K562 (cell line): ENCODE measurements around the gene PTPN7. TPM values are rescaled to one million over a fixed set of nuclear protein-coding genes. Genes with fewer than 3 reads are reported as not detected.

ENCODE experiments used
- BRD4 ChIP-seq: fragments of 200-600 bp; sonication (generic); IDR thresholded peaks from 2 replicates; pipeline ENCODE4 v1.6.1; 2017; ENCODE audit warnings: inconsistent platforms
- CBX1 ChIP-seq: sonication (generic); IDR thresholded peaks from 2 replicates; pipeline ENCODE4 v1.6.1; 2016; ENCODE audit warnings: antibody characterized with exemption, low read depth, mild to moderate bottlenecking
- DNMT1 ChIP-seq: fragments of 450-650 bp; IDR thresholded peaks from 2 replicates; pipeline ENCODE4 v1.6.1; 2016; ENCODE audit warnings: antibody characterized with exemption, mild to moderate bottlenecking
- ESRRB ChIP-seq: fragments of 250-450 bp; sonication (Bioruptor Pico); IDR thresholded peaks from 2 replicates; pipeline ENCODE4 v1.5.0; 2020; ENCODE audit warnings: mild to moderate bottlenecking, moderate library complexity, borderline replicate concordance
- IRF2 ChIP-seq: sonication (generic); formaldehyde crosslinking; IDR thresholded peaks from 2 replicates; pipeline ENCODE4 v1.8.1; 2022; ENCODE audit warnings: mild to moderate bottlenecking, missing genetic modification reagents
- KDM2B ChIP-seq: fragments of 250-450 bp; sonication (Bioruptor Pico); IDR thresholded peaks from 2 replicates; pipeline ENCODE4 v1.8.0; 2021; ENCODE audit warnings: mild to moderate bottlenecking, moderate library complexity
- MECOM ChIP-seq: fragments of 250-450 bp; sonication (Bioruptor Pico); IDR thresholded peaks from 2 replicates; pipeline ENCODE4 v1.8.0; 2022; ENCODE audit warnings: inconsistent platforms
- RBM17 ChIP-seq: fragments of 200-400 bp; formaldehyde crosslinking; IDR thresholded peaks from 2 replicates; pipeline ENCODE4 v1.6.1; 2017; ENCODE audit warnings: low read depth, mild to moderate bottlenecking, low read length, borderline replicate concordance
- SP1 ChIP-seq: sonication (generic); formaldehyde crosslinking; IDR thresholded peaks from 2 replicates; pipeline ENCODE4 v1.8.1; 2022; ENCODE audit warnings: mild to moderate bottlenecking, missing genetic modification reagents
- TFAM ChIP-seq: fragments of 250-450 bp; sonication (Bioruptor Pico); conservative IDR thresholded peaks from 2 replicates; pipeline ENCODE4 v1.5.0; 2021; ENCODE audit warnings: mild to moderate bottlenecking, moderate library complexity
- TSC22D4 ChIP-seq: fragments of 450-650 bp; IDR thresholded peaks from 2 replicates; pipeline ENCODE4 v1.6.1; 2016; ENCODE audit warnings: missing genetic modification characterization, missing biosample characterization, control low read depth
- XRCC5 ChIP-seq: fragments of 200-400 bp; formaldehyde crosslinking; IDR thresholded peaks from 2 replicates; pipeline ENCODE4 v1.6.1; 2017; ENCODE audit warnings: low read depth, mild to moderate bottlenecking, low read length
- ZFX ChIP-seq: sonication (generic); formaldehyde crosslinking; IDR thresholded peaks from 2 replicates; pipeline ENCODE4 v1.8.0; 2022; ENCODE audit warnings: mild to moderate bottlenecking, missing genetic modification reagents, moderate library complexity
- ZNF384 ChIP-seq: IDR thresholded peaks from 2 replicates; pipeline ENCODE4 v1.6.1; 2012; ENCODE audit warnings: low read depth, low read length, improper control_type of control experiment
- polyA plus RNA-seq, 8 experiments: library from polyadenylated mRNA; depleted of rRNA in 4 of 8; stranded (reverse) in 5 of 8; unstranded in 3 of 8; fragments of >200 nt; fragmentation: Nextera tagmentation in 2 of 8; fragmentation: Illumina TruSeq in 1 of 8; extraction: Ambion mirVana in 2 of 8; extraction: Trizol in 1 of 8; gene quantifications; 2 replicates each; pipeline versions ENCODE4 v1.2.1 to v1.2.3, GENCODE V29; 2011 to 2014; ENCODE audit warnings: inconsistent platforms in 1 of 8, missing spikeins in 1 of 8
- total RNA-seq, 7 experiments: library from RNA; depleted of rRNA in 6 of 7; stranded (reverse); fragments of >200 nt in 6 of 7; fragmentation: Illumina TruSeq in 2 of 7; extraction: Trizol in 2 of 7; gene quantifications; 2 replicates each; pipeline versions ENCODE4 v1.2.1 to v1.2.3, GENCODE V29; 2011 to 2021; ENCODE audit warnings: low replicate concordance in 1 of 7
- TF ChIP-seq, protein P1 (sequence below): IDR thresholded peaks from 3 replicates; pipeline ENCODE4 v1.6.1; 2011; ENCODE audit warnings: borderline replicate concordance, mild to moderate bottlenecking; ENCODE audit not compliant: insufficient read length, insufficient read depth
- TF ChIP-seq, protein P2 (sequence below): fragments of 250-450 bp; sonication (Bioruptor Pico); IDR thresholded peaks from 2 replicates; pipeline ENCODE4 v1.8.0; 2022; ENCODE audit warnings: moderate library complexity, mild to moderate bottlenecking, inconsistent platforms
- TF ChIP-seq, protein P3 (sequence below): fragments of 450-650 bp; IDR thresholded peaks from 2 replicates; pipeline ENCODE4 v1.6.1; 2016; ENCODE audit warnings: antibody characterized with exemption
- TF ChIP-seq, protein P4 (sequence below): sonication (generic); formaldehyde crosslinking; IDR thresholded peaks from 2 replicates; pipeline ENCODE4 v1.8.0; 2022; ENCODE audit warnings: mild to moderate bottlenecking, missing genetic modification reagents
- TF ChIP-seq, protein P5 (sequence below): fragments of 450-650 bp; IDR thresholded peaks from one replicate; pipeline ENCODE4 v1.6.1; 2018; ENCODE audit warnings: mild to moderate bottlenecking, moderate library complexity; ENCODE audit not compliant: partially characterized antibody
- TF ChIP-seq, protein P6 (sequence below): fragments of 200-800 bp; sonication (Bioruptor generic); IDR thresholded peaks from 2 replicates; pipeline ENCODE4 v1.6.1; 2017; ENCODE audit warnings: missing genetic modification characterization, missing compliant biosample characterization

PTPN7 gene
- total and polyA plus RNA-seq, 9 of the 15 experiments (the other 6 are each of a cell fraction or from before 2014, with no cell fraction given), result 18.7 to 144 (median 120) TPM

DNA sequence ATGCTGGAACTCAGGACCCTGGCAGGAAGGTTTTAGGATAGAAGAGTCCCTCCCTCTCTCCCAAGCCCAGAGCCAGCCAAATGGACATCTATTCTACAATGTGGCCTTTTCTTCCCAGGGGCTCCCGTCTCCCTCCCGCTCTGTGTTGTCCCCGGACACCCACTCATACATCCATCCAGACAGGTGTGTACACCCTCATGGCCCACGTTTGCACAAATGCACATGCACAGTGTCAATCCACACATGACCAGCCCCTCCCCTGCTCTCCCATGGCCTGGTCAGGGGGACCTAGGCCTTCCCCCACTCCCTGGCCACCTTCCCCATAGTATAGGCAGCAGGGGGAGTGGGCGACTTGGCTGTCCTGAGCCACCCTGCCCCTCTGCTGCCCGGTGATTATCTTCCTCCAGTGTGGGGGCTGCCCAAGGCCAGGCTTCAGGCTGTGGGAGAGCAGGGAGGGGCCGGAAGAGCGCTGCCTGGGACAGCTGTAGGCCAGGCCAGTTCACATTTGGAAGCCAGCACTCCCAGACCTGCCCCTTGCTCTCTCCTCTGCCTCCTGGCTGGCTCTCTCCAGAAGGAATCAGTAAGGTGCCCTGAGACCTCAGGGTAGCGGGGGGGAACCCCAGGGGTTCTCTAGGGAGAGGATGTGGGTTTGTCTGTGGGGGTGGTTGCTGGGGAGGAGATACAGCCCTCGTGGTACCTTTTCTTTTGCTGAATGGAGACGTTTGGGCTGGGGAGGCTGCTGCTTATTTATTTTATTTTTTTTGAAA lies 4.1 kb upstream of the PTPN7 start (continued):
- TF ChIP-seq, protein P1, sequence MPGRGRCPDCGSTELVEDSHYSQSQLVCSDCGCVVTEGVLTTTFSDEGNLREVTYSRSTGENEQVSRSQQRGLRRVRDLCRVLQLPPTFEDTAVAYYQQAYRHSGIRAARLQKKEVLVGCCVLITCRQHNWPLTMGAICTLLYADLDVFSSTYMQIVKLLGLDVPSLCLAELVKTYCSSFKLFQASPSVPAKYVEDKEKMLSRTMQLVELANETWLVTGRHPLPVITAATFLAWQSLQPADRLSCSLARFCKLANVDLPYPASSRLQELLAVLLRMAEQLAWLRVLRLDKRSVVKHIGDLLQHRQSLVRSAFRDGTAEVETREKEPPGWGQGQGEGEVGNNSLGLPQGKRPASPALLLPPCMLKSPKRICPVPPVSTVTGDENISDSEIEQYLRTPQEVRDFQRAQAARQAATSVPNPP, result no peak
- TF ChIP-seq ZFX (CRISPR knock-in tag) (no peak), SP1 (CRISPR knock-in tag) (peak; percentile 60; the same call in 1 of the 2 replicates), TFAM (CRISPR knock-in tag) (no peak), IRF2 (CRISPR knock-in tag) (no peak), TSC22D4 (tag) (no peak), BRD4 (no peak), DNMT1 (no peak), ESRRB (CRISPR knock-in tag) (no peak), CBX1 (no peak), ZNF384 (no peak), RBM17 (no peak), KDM2B (CRISPR knock-in tag) (no peak), XRCC5 (no peak), MECOM (CRISPR knock-in tag) (peak; percentile 64)
- TF ChIP-seq, protein P2, sequence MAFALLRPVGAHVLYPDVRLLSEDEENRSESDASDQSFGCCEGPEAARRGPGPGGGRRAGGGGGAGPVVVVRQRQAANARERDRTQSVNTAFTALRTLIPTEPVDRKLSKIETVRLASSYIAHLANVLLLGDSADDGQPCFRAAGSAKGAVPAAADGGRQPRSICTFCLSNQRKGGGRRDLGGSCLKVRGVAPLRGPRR (CRISPR knock-in tag), result no peak
- TF ChIP-seq, protein P3, sequence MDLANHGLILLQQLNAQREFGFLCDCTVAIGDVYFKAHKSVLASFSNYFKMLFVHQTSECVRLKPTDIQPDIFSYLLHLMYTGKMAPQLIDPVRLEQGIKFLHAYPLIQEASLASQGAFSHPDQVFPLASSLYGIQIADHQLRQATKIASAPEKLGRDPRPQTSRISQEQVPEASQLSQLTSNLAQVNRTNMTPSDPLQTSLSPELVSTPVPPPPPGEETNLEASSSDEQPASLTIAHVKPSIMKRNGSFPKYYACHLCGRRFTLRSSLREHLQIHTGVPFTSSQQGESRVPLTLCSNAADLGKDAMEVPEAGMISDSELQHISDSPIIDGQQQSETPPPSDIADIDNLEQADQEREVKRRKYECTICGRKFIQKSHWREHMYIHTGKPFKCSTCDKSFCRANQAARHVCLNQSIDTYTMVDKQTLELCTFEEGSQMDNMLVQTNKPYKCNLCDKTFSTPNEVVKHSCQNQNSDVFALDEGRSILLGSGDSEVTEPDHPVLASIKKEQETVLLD, result peak; percentile 69; the same call in 1 of the 2 replicates
- TF ChIP-seq, protein P4, sequence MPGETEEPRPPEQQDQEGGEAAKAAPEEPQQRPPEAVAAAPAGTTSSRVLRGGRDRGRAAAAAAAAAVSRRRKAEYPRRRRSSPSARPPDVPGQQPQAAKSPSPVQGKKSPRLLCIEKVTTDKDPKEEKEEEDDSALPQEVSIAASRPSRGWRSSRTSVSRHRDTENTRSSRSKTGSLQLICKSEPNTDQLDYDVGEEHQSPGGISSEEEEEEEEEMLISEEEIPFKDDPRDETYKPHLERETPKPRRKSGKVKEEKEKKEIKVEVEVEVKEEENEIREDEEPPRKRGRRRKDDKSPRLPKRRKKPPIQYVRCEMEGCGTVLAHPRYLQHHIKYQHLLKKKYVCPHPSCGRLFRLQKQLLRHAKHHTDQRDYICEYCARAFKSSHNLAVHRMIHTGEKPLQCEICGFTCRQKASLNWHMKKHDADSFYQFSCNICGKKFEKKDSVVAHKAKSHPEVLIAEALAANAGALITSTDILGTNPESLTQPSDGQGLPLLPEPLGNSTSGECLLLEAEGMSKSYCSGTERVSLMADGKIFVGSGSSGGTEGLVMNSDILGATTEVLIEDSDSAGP, result no peak; the same call in 1 of the 2 replicates
- TF ChIP-seq, protein P5, sequence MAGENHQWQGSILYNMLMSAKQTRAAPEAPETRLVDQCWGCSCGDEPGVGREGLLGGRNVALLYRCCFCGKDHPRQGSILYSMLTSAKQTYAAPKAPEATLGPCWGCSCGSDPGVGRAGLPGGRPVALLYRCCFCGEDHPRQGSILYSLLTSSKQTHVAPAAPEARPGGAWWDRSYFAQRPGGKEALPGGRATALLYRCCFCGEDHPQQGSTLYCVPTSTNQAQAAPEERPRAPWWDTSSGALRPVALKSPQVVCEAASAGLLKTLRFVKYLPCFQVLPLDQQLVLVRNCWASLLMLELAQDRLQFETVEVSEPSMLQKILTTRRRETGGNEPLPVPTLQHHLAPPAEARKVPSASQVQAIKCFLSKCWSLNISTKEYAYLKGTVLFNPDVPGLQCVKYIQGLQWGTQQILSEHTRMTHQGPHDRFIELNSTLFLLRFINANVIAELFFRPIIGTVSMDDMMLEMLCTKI, result no peak
- TF ChIP-seq, protein P6, sequence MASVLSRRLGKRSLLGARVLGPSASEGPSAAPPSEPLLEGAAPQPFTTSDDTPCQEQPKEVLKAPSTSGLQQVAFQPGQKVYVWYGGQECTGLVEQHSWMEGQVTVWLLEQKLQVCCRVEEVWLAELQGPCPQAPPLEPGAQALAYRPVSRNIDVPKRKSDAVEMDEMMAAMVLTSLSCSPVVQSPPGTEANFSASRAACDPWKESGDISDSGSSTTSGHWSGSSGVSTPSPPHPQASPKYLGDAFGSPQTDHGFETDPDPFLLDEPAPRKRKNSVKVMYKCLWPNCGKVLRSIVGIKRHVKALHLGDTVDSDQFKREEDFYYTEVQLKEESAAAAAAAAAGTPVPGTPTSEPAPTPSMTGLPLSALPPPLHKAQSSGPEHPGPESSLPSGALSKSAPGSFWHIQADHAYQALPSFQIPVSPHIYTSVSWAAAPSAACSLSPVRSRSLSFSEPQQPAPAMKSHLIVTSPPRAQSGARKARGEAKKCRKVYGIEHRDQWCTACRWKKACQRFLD (CRISPR knock-in tag), result 0 out of 2 replicates have a peak, but pooled peaks have one; percentile 34
